GM19025 (cell line): ENCODE results near the gene OGA.
A peak's percentile ranks its signal among the peaks of the same experiment; 100 is the strongest.

ENCODE experiments used
- ATAC-seq: cut with Tn5 transposase; IDR thresholded peaks from one replicate; pipeline ENCODE4 v1.9.1; 2021; ENCODE audit warnings: mild to moderate bottlenecking, low read depth, moderate library complexity; ENCODE audit not compliant: unreplicated experiment

OGA gene

GRCh38 chr10:101818119-101818871 lies at the start of gene OGA:
Gene OGA, minus strand, starts transcription at chr10:101818444. Its CDS starts 422 bp downstream, at chr10:101818022.
- ATAC-seq = peak; percentile 84

- ATAC-seq = no peak
These were observed 49.7 kb upstream of the OGA start for GRCh38 chr10:101867931-101868330.

- ATAC-seq = no peak
These were observed 41.3 kb upstream of the OGA start for GRCh38 chr10:101859530-101859929.

GRCh38 chr10:101858723-101859500 lies 40.7 kb upstream of the OGA start:
- ATAC-seq = peak; percentile 78

- no peak for ATAC-seq
These were observed 39.7 kb upstream of the OGA start for GRCh38 chr10:101857802-101858476.

GRCh38 chr10:101856626-101857025 lies 38.4 kb upstream of the OGA start:
- ATAC-seq = no peak

- no peak for ATAC-seq
These were observed 33.3 kb upstream of the OGA start for GRCh38 chr10:101851411-101852116.

- no peak for ATAC-seq
These were observed 32.5 kb upstream of the OGA start for GRCh38 chr10:101850749-101851148.

- ATAC-seq = no peak
These were observed 30.7 kb upstream of the OGA start for GRCh38 chr10:101848894-101849351.

- ATAC-seq = no peak
These were observed 30.2 kb upstream of the OGA start for GRCh38 chr10:101848408-101848807.

- ATAC-seq = no peak
These were observed 27.6 kb upstream of the OGA start for GRCh38 chr10:101845893-101846292.

- no peak for ATAC-seq
These were observed 25.1 kb upstream of the OGA start, which contains the start of gene KCNIP2 for GRCh38 chr10:101843032-101844021. Gene KCNIP2, minus strand, starts transcription at chr10:101843800. Its CDS starts 232 bp downstream, at chr10:101843568.

GRCh38 chr10:101841826-101842225 lies 23.6 kb upstream of the OGA start:
- no peak for ATAC-seq

- ATAC-seq = peak; percentile 60
These were observed 22.7 kb upstream of the OGA start for GRCh38 chr10:101840741-101841453.

GRCh38 chr10:101840102-101840684 lies 21.9 kb upstream of the OGA start:
- no peak for ATAC-seq

- ATAC-seq = no peak
These were observed 21.3 kb upstream of the OGA start for GRCh38 chr10:101839416-101840063.

- no peak for ATAC-seq
These were observed 20.8 kb upstream of the OGA start for GRCh38 chr10:101839002-101839401.
